ENCODE measurements around the gene OR5T1.

Gene OR5T1

DNA sequence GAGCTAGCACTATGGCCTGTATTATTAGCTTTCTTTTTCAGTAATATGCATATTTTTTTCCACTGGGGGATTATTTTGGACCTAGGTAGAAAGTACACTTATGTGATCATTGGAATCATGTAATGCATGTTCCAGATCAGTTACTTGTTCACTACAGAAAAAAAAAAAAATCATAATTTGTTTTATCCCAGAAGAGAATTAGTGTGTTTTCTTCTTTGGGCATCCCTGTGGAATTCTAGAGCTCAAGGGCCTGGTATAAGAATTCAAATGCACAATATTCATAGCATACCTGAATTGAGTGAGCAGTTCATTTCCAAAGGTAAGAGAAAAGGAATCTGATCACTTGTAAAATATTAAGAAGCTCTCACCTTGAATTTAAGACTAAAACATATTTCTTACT is at the start of gene OR5T1:
Gene OR5T1 (plus strand): TSS at position 301 of the 400 bp plus-strand sequence. CDS start 1,485 bp downstream, outside the sequence.
- H3K4me3 ChIP-seq (ENCODE audit: low read length), result no peak within 1 kb of the TSS
- no peak within 1 kb of the TSS for H3K9ac ChIP-seq (ENCODE audit: low read length)
- H3K9me3 ChIP-seq (ENCODE audit: control insufficient read depth, low read depth, low read length), result no peaks in the 10 kb centered on the region
- no peaks in the 10 kb centered on the region for H3K27me3 ChIP-seq (ENCODE audit: control insufficient read depth, insufficient read depth, low read length)
- H3K4me1 ChIP-seq (ENCODE audit: control insufficient read depth, low read depth, low read length), result no peaks in the 10 kb centered on the region
- no peaks in the 10 kb centered on the region for H3K36me3 ChIP-seq (ENCODE audit: control insufficient read depth, low read depth, low read length)
- no peak within 1 kb of the TSS for H3K27ac ChIP-seq (ENCODE audit: low read length)

GRCh38 chr11:56234155-56234554 is 39.8 kb upstream of the OR5T1 start, which contains the start of gene OR5T2:
Gene OR5T2 (minus strand): TSS chr11:56234255. CDS start chr11:56233062, 1,193 bp downstream.
- Histone ChIP-seq H3K4me1 (ENCODE audit: control insufficient read depth, low read depth, low read length) (no peaks in the 10 kb centered on the region), H3K27ac (ENCODE audit: low read length) (no peak within 1 kb of the TSS), H3K9ac (ENCODE audit: low read length) (no peak within 1 kb of the TSS), H3K4me3 (ENCODE audit: low read length) (no peak within 1 kb of the TSS), H3K9me3 (ENCODE audit: control insufficient read depth, low read depth, low read length) (peaks cover 9% of the 10 kb centered on the region), H3K36me3 (ENCODE audit: control insufficient read depth, low read depth, low read length) (no peaks in the 10 kb centered on the region), H3K27me3 (ENCODE audit: control insufficient read depth, insufficient read depth, low read length) (no peaks in the 10 kb centered on the region)

DNA sequence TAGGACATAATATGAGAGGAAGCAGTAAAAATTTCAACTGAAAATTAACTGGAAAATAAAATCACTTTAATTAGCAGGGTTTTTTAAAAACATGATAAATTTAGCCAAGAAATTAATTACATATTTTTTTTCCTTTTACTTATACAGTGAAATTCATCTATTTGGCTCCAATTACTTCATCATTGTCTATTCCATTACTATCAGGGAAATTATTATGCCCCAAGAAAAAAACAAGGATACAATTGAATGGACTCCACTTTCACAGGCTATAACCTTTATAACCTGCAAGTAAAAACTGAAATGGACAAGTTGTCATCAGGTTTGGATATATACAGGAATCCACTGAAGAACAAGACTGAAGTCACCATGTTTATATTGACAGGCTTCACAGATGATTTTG is 22.0 kb upstream of the OR5T1 start, which contains the start of gene OR5T3:
Gene OR5T3 (plus strand): TSS at position 301 of the 400 bp plus-strand sequence. CDS start 0 bp downstream, at position 301.
- Histone ChIP-seq H3K27ac (ENCODE audit: low read length) (no peak within 1 kb of the TSS), H3K27me3 (ENCODE audit: control insufficient read depth, insufficient read depth, low read length) (no peaks in the 10 kb centered on the region), H3K36me3 (ENCODE audit: control insufficient read depth, low read depth, low read length) (no peaks in the 10 kb centered on the region), H3K9me3 (ENCODE audit: control insufficient read depth, low read depth, low read length) (peaks cover 2% of the 10 kb centered on the region), H3K9ac (ENCODE audit: low read length) (no peak within 1 kb of the TSS), H3K4me1 (ENCODE audit: control insufficient read depth, low read depth, low read length) (no peaks in the 10 kb centered on the region), H3K4me3 (ENCODE audit: low read length) (no peak within 1 kb of the TSS)

GRCh38 chr11:56271092-56271491 is 2.9 kb upstream of the OR5T1 start:
- Histone ChIP-seq H3K4me1 (ENCODE audit: control insufficient read depth, low read depth, low read length) (no peaks in the 10 kb centered on the region), H3K9ac (ENCODE audit: low read length) (no peak overlapping the region), H3K27ac (ENCODE audit: low read length) (no peak overlapping the region), H3K9me3 (ENCODE audit: control insufficient read depth, low read depth, low read length) (no peaks in the 10 kb centered on the region), H3K36me3 (ENCODE audit: control insufficient read depth, low read depth, low read length) (no peaks in the 10 kb centered on the region), H3K4me3 (ENCODE audit: low read length) (no peak overlapping the region), H3K27me3 (ENCODE audit: control insufficient read depth, insufficient read depth, low read length) (no peaks in the 10 kb centered on the region)

GRCh38 chr11:56292154-56292553 is 18.2 kb downstream of the OR5T1 start, which contains the start of gene OR8H1:
Gene OR8H1 (minus strand): TSS chr11:56292254. CDS start chr11:56291062, 1,192 bp downstream.
- Histone ChIP-seq H3K9me3 (ENCODE audit: control insufficient read depth, low read depth, low read length) (no peaks in the 10 kb centered on the region), H3K27me3 (ENCODE audit: control insufficient read depth, insufficient read depth, low read length) (no peaks in the 10 kb centered on the region), H3K36me3 (ENCODE audit: control insufficient read depth, low read depth, low read length) (no peaks in the 10 kb centered on the region), H3K4me1 (ENCODE audit: control insufficient read depth, low read depth, low read length) (peaks cover 4% of the 10 kb centered on the region), H3K27ac (ENCODE audit: low read length) (no peak within 1 kb of the TSS), H3K4me3 (ENCODE audit: low read length) (no peak within 1 kb of the TSS), H3K9ac (ENCODE audit: low read length) (no peak within 1 kb of the TSS)

DNA sequence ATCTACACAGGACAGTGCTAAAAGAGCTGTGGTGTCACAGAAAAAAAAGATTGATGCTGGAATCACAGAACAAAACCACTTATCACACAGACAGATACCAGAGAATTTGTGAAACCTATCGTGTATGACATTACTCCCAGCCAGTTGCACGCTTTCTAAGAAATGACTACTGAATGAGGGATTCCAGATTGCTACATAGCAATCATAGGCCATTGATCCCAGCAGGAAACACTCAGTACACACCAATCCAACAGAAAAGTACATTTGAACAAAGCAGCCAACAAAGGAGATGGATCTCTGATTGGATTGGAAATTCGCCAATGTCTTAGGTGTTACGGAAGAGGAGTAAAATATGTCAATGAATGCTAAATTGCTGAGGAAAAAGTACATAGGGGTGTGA is 22.9 kb downstream of the OR5T1 start:
- Histone ChIP-seq H3K4me3 (ENCODE audit: low read length) (no peak overlapping the region), H3K9me3 (ENCODE audit: control insufficient read depth, low read depth, low read length) (no peaks in the 10 kb centered on the region), H3K27me3 (ENCODE audit: control insufficient read depth, insufficient read depth, low read length) (no peaks in the 10 kb centered on the region), H3K9ac (ENCODE audit: low read length) (no peak overlapping the region), H3K27ac (ENCODE audit: low read length) (no peak overlapping the region), H3K4me1 (ENCODE audit: control insufficient read depth, low read depth, low read length) (no peaks in the 10 kb centered on the region), H3K36me3 (ENCODE audit: control insufficient read depth, low read depth, low read length) (no peaks in the 10 kb centered on the region)

DNA sequence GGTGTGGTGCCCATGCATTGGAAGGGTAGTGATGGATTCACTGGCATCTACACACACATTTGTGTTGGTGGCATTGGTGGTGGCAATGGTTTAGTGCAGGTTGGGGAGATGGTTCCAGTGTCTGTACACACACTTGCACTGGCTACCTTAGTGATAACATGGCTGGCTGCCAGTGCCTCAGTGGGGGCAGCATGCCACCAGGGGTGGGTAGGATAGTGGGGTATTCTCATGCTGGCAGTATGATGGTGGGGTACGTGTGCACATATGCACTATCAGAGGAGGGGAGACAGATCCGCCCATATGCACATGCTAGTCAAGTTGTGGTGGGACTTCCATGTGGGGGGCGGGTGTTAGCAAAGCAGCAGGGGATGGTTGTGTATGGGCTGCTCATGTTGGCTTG is 33.9 kb downstream of the OR5T1 start:
- H3K4me1 ChIP-seq (ENCODE audit: control insufficient read depth, low read depth, low read length), result no peaks in the 10 kb centered on the region
- no peak overlapping the region for H3K4me3 ChIP-seq (ENCODE audit: low read length)
- H3K9ac ChIP-seq (ENCODE audit: low read length), result no peak overlapping the region
- H3K27me3 ChIP-seq (ENCODE audit: control insufficient read depth, insufficient read depth, low read length), result no peaks in the 10 kb centered on the region
- H3K9me3 ChIP-seq (ENCODE audit: control insufficient read depth, low read depth, low read length), result no peaks in the 10 kb centered on the region
- no peaks in the 10 kb centered on the region for H3K36me3 ChIP-seq (ENCODE audit: control insufficient read depth, low read depth, low read length)
- no peak overlapping the region for H3K27ac ChIP-seq (ENCODE audit: low read length)

DNA sequence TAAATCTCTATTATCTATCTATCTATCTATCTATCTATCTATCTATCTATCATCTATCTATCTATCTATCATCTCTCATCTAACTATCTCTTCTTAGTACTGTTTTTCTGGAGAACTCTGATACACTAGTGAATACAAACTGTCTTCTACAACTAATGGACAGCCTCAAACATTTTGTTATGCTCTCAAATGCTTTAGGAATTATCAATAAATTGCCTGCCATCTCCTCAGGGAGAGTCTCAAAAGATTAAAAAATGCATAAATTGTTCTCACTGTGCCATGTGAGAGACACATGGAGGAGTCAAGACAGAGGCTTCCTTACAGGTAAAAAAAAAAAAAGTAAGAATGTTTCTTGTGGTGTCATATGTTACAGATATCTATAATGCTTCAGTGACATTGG is 40.9 kb downstream of the OR5T1 start, which contains the start of gene OR8K3:
Gene OR8K3 (plus strand): TSS at position 301 of the 400 bp plus-strand sequence. CDS start 3,163 bp downstream, outside the sequence.
- Histone ChIP-seq H3K27me3 (ENCODE audit: control insufficient read depth, insufficient read depth, low read length) (no peaks in the 10 kb centered on the region), H3K4me1 (ENCODE audit: control insufficient read depth, low read depth, low read length) (no peaks in the 10 kb centered on the region), H3K27ac (ENCODE audit: low read length) (no peak within 1 kb of the TSS), H3K36me3 (ENCODE audit: control insufficient read depth, low read depth, low read length) (no peaks in the 10 kb centered on the region), H3K9me3 (ENCODE audit: control insufficient read depth, low read depth, low read length) (no peaks in the 10 kb centered on the region), H3K4me3 (ENCODE audit: low read length) (no peak within 1 kb of the TSS), H3K9ac (ENCODE audit: low read length) (no peak within 1 kb of the TSS)

Data from iPS-18a (cell line).